ENCODE measurements around the gene DNAH6.

DNA sequence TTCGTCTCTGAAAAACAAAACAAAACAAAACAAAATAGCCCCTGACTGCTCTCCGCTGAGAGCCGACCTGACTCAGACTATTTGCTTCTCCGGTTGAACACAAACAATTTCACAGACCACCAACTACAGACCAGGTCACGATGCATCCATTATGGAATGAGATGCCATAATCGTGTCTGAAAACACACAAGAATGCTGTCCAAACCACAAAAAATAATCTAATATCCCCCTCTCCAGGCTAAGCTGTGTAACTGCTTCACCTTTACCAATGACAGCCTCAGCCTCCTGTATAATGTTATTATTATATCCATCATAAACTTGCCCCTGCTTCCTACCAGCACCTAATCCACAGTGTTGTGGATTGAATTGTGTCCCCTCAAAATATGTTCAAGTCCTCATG, 114.7 kb downstream of the DNAH6 start:
- no peak for TF ChIP-seq POLR2A (IDR thresholded peaks at IDR 0.05; ENCODE audit: low read depth, low read length)
- no peak for TF ChIP-seq SUZ12 (IDR thresholded peaks at IDR 0.05; ENCODE audit: unreplicated experiment)
- TF ChIP-seq HDAC6 (IDR thresholded peaks at IDR 0.05; ENCODE audit: unreplicated experiment), result no peak
- no peak for TF ChIP-seq EZH2 (IDR thresholded peaks at IDR 0.05; ENCODE audit: borderline replicate concordance, control insufficient read depth, low read depth, low read length)
- no peak for TF ChIP-seq ZBTB33 (IDR thresholded peaks at IDR 0.05)
- no peak for TF ChIP-seq HCFC1 (IDR thresholded peaks at IDR 0.05; ENCODE audit: low read length)
- peak in 2 of 3 experiments; percentile 50 to 52; a peak in 3 of 6 replicates for TF ChIP-seq CTCF (IDR thresholded peaks at IDR 0.05 in 2 of 3, conservative IDR thresholded peaks at IDR 0.05 in 1 of 3; ENCODE audit: control insufficient read depth in 2 of 3, extremely low read depth in 1 of 3, insufficient read depth in 1 of 3, low read depth in 3 of 3, low read length in 3 of 3)
- no peak for TF ChIP-seq TBL1XR1 (IDR thresholded peaks at IDR 0.05; ENCODE audit: low read depth, low read length)
- TF ChIP-seq ZZZ3 (IDR thresholded peaks at IDR 0.05; ENCODE audit: control insufficient read depth, insufficient read length, low read depth), result no peak
- TF ChIP-seq GATAD2B (conservative IDR thresholded peaks at IDR 0.05; ENCODE audit: low read depth), result no peak
- TF ChIP-seq, protein P1, sequence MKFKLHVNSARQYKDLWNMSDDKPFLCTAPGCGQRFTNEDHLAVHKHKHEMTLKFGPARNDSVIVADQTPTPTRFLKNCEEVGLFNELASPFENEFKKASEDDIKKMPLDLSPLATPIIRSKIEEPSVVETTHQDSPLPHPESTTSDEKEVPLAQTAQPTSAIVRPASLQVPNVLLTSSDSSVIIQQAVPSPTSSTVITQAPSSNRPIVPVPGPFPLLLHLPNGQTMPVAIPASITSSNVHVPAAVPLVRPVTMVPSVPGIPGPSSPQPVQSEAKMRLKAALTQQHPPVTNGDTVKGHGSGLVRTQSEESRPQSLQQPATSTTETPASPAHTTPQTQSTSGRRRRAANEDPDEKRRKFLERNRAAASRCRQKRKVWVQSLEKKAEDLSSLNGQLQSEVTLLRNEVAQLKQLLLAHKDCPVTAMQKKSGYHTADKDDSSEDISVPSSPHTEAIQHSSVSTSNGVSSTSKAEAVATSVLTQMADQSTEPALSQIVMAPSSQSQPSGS (IDR thresholded peaks at IDR 0.05; ENCODE audit: low read length), result no peak
- peak; percentile 38; the same call in 1 of the 2 replicates for TF ChIP-seq SMC3 (IDR thresholded peaks at IDR 0.05; ENCODE audit: borderline replicate concordance, low read length)
- no peak for TF ChIP-seq SPI1 (IDR thresholded peaks at IDR 0.05; ENCODE audit: borderline replicate concordance, insufficient read depth, low read depth, low read length)
- no peak for TF ChIP-seq POLR2AphosphoS5 (IDR thresholded peaks at IDR 0.05; ENCODE audit: low read length)

Measured in GM12878 (cell line).